Tibial nerve (tissue), 4 donors: ENCODE results near the gene GMPR2. TPM values are rescaled to one million over a fixed set of nuclear protein-coding genes. Genes with fewer than 3 reads are reported as not detected.
"Not testable (repeated sequence)": the region's sequence is repeated elsewhere in the genome, so short reads cannot be mapped to it uniquely, and the experiment has no call there.

ENCODE experiments used
- DNase-seq, 2 donors: peaks; one replicate each; pipeline ENCODE4 v3.0.0-alpha.2; 2019; ENCODE audit warnings: low spot score in 2 of 2
- H3K27ac ChIP-seq, 4 donors: fragments of 200-600 bp; sonication (generic) in 3 of 4; one replicate each; pipeline ENCODE4 v1.5.1; 2017 to 2019; ENCODE audit warnings: mild to moderate bottlenecking in 1 of 4
- H3K27me3 ChIP-seq, 2 donors: fragments of 200-600 bp; sonication (generic) in 1 of 2; one replicate each; pipeline versions ENCODE4 v1.5.1 to v1.6.0; 2017 to 2019
- H3K36me3 ChIP-seq, 3 donors: fragments of 200-600 bp; sonication (generic); one replicate each; pipeline ENCODE4 v1.5.1; 2018 to 2019
- H3K4me1 ChIP-seq, 4 donors: fragments of 200-600 bp; sonication (generic) in 3 of 4; one replicate each; pipeline ENCODE4 v1.5.1; 2017 to 2019
- H3K4me3 ChIP-seq, 4 donors: fragments of 200-600 bp; sonication (generic) in 3 of 4; one replicate each; pipeline ENCODE4 v1.5.1; 2017 to 2019; ENCODE audit warnings: mild to moderate bottlenecking in 1 of 4, moderate library complexity in 1 of 4
- H3K9me3 ChIP-seq, 4 donors: fragments of 200-600 bp; sonication (generic) in 3 of 4; one replicate each; pipeline ENCODE4 v1.5.1; 2017 to 2019
- CTCF ChIP-seq, 5 experiments: fragments of 200-600 bp in 3 of 5; fragments of 450-650 bp in 2 of 5; sonication (generic) in 3 of 5; IDR thresholded peaks; one replicate each; pipeline ENCODE4 v1.5.1; 2016 to 2019; ENCODE audit warnings: antibody characterized with exemption in 5 of 5, mild to moderate bottlenecking in 3 of 5, moderate library complexity in 2 of 5
- EP300 ChIP-seq, 2 donors: sonication (generic); formaldehyde crosslinking; IDR thresholded peaks; one replicate each; pipeline ENCODE4 v1.6.1; 2017; ENCODE audit warnings: antibody characterized with exemption in 2 of 2, mild to moderate bottlenecking in 1 of 2
- POLR2A ChIP-seq, 2 donors: fragments of 450-650 bp; IDR thresholded peaks; one replicate each; pipeline ENCODE4 v1.6.1; 2017; ENCODE audit warnings: antibody characterized with exemption in 2 of 2, mild to moderate bottlenecking in 2 of 2, moderate library complexity in 2 of 2
- WGBS, 2 donors: methylation state at CpG; one replicate each; pipeline ENCODE4 v1.1.5; 2018; 5-methylcytosine and 5-hydroxymethylcytosine counted together
- total RNA-seq, 4 donors: library from RNA; depleted of rRNA; stranded (reverse); fragments of >200 nt; gene quantifications; one replicate each; pipeline ENCODE4 v1.1.0, GENCODE V29; 2016

The GMPR2 gene
- total RNA-seq, 4 donors from 2014 or later: 46.5 to 63.4 (median 57.2) TPM

GRCh38 chr14:24198814-24199524 lies 33.8 kb upstream of the GMPR2 start:
- Histone ChIP-seq H3K9me3 (no peaks in the 10 kb centered on the region), H3K4me1 (peaks cover 0 to 47% (median 18%) of the 10 kb centered on the region in 4 donors), H3K27me3 (no peaks in the 10 kb centered on the region), H3K36me3 (peaks cover 0 to 38% (median 3%) of the 10 kb centered on the region in 3 donors), H3K4me3 (no peak overlapping the region), H3K27ac (no peak overlapping the region)
- TF ChIP-seq EP300 (IDR thresholded peaks at IDR 0.05): no peak
- no peak for TF ChIP-seq CTCF (IDR thresholded peaks at IDR 0.05)
- no peak for TF ChIP-seq POLR2A (IDR thresholded peaks at IDR 0.05)
- DNase-seq: no peak
- WGBS, 2 donors: 84 to 85% methylated on average over 7 of the region's 7 CpGs

- DNase-seq, H3K4me3 ChIP-seq, H3K27me3 ChIP-seq, H3K27ac ChIP-seq, H3K9me3 ChIP-seq: not testable (repeated sequence)
- Histone ChIP-seq H3K4me1 (peaks cover 0 to 21% (median under 1%) of the 10 kb centered on the region in 4 donors), H3K36me3 (peaks cover 0 to 70% (median 15%) of the 10 kb centered on the region in 3 donors)
- WGBS, 2 donors: 80 to 88% methylated on average over 8 of the region's 8 CpGs
Measured at GRCh38 chr14:24202538-24202937, 30.2 kb upstream of the GMPR2 start.

- DNase-seq, H3K4me3 ChIP-seq, H3K27me3 ChIP-seq, H3K9me3 ChIP-seq, H3K27ac ChIP-seq: not testable (repeated sequence)
- peaks cover 0 to 79% (median 15%) of the 10 kb centered on the region in 3 donors for H3K36me3 ChIP-seq
- WGBS, 2 donors: 96 to 97% methylated on average over 16 of the region's 16 CpGs
- peaks cover 0 to 15% (median 0%) of the 10 kb centered on the region in 4 donors for H3K4me1 ChIP-seq
Measured at GRCh38 chr14:24203249-24203886, 29.4 kb upstream of the GMPR2 start.

GRCh38 chr14:24204163-24205146 lies 28.3 kb upstream of the GMPR2 start:
- H3K4me3 ChIP-seq: no peak overlapping the region
- H3K9me3 ChIP-seq: no peaks in the 10 kb centered on the region
- H3K4me1 ChIP-seq: peaks cover 0 to 6% (median 0%) of the 10 kb centered on the region in 4 donors
- no peaks in the 10 kb centered on the region for H3K27me3 ChIP-seq
- 90 to 94% methylated on average over 7 of the region's 7 CpGs for WGBS, 2 donors
- no peak for TF ChIP-seq EP300 (IDR thresholded peaks at IDR 0.05)
- no peak for TF ChIP-seq POLR2A (IDR thresholded peaks at IDR 0.05)
- no peak for TF ChIP-seq CTCF (IDR thresholded peaks at IDR 0.05)
- H3K27ac ChIP-seq: no peak overlapping the region
- peaks cover 0 to 90% (median 19%) of the 10 kb centered on the region in 3 donors for H3K36me3 ChIP-seq
- DNase-seq: no peak

- Histone ChIP-seq H3K27ac (no peak overlapping the region), H3K27me3 (no peaks in the 10 kb centered on the region), H3K4me1 (peaks cover 0 to 3% (median under 1%) of the 10 kb centered on the region in 4 donors), H3K4me3 (no peak overlapping the region), H3K9me3 (no peaks in the 10 kb centered on the region), H3K36me3 (peaks cover 0 to 93% (median 28%) of the 10 kb centered on the region in 3 donors)
- no peak for DNase-seq
- 95 to 99% methylated on average over 11 of the region's 11 CpGs for WGBS, 2 donors
- no peak for TF ChIP-seq CTCF (IDR thresholded peaks at IDR 0.05)
Measured at GRCh38 chr14:24206260-24207103, 26.2 kb upstream of the GMPR2 start.
